DND-41 (cell line): ENCODE data around the gene CHD6.

ENCODE experiments used
- CTCF ChIP-seq: IDR thresholded peaks from 2 replicates; pipeline ENCODE4 v1.5.1; 2012; ENCODE audit warnings: borderline replicate concordance, low read length, moderate library complexity, mild to moderate bottlenecking; ENCODE audit not compliant: poor library complexity, severe bottlenecking; ENCODE audit errors: extremely low read depth
- EZH2 ChIP-seq: IDR thresholded peaks from 3 replicates; pipeline ENCODE4 v1.6.1; 2012; ENCODE audit warnings: borderline replicate concordance, low read depth, mild to moderate bottlenecking, moderate library complexity, low read length, inconsistent platforms; ENCODE audit not compliant: severe bottlenecking

DNA sequence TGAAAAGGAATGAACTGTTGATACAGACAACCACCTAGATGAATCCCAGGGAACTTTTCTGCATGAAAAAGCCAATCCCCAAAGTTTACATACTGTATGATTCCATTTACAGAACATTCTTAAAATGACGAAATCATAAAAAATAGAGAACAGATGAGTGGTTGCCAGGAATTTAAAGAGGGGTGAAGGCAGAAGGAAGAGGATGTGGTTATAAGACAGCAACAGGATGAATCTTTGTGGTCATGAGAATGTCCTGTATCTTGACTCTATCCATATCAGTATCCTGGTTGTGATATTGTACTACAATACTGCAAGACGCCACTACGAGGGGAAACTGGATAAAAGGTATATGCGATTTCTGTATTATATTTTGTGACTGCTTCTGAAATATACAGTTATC lies 181.5 kb downstream of the CHD6 start:
- TF ChIP-seq CTCF (no peak), EZH2 (no peak)
